Measurements from ENCODE around the gene B4GALNT3.

The B4GALNT3 gene

GRCh38 chr12:599756-600155 is 140.0 kb downstream of the B4GALNT3 start:
- no peak overlapping the region for H3K4me3 ChIP-seq (ENCODE audit: low read depth, low read length)
- TF ChIP-seq POLR2A (IDR thresholded peaks at IDR 0.05; ENCODE audit: extremely low read depth, insufficient read length) (no peak), CTCF (IDR thresholded peaks at IDR 0.05; ENCODE audit: low read depth, low read length) (no peak), MAX (IDR thresholded peaks at IDR 0.05; ENCODE audit: low read depth, low read length) (no peak), MYC (IDR thresholded peaks at IDR 0.05; ENCODE audit: low read depth, low read length) (no peak)
- DNase-seq (ENCODE audit: low read depth), result no peak

- no peak for DNase-seq (ENCODE audit: low read depth)
- TF ChIP-seq POLR2A (IDR thresholded peaks at IDR 0.05; ENCODE audit: extremely low read depth, insufficient read length) (no peak), CTCF (IDR thresholded peaks at IDR 0.05; ENCODE audit: low read depth, low read length) (no peak), MYC (IDR thresholded peaks at IDR 0.05; ENCODE audit: low read depth, low read length) (no peak), MAX (IDR thresholded peaks at IDR 0.05; ENCODE audit: low read depth, low read length) (no peak)
- H3K4me3 ChIP-seq (ENCODE audit: low read depth, low read length), result no peak overlapping the region
These were observed 142.4 kb downstream of the B4GALNT3 start for GRCh38 chr12:601976-602699.

- no peak for DNase-seq (ENCODE audit: low read depth)
- no peak for TF ChIP-seq MYC (IDR thresholded peaks at IDR 0.05; ENCODE audit: low read depth, low read length)
- no peak for TF ChIP-seq MAX (IDR thresholded peaks at IDR 0.05; ENCODE audit: low read depth, low read length)
- TF ChIP-seq CTCF (IDR thresholded peaks at IDR 0.05; ENCODE audit: low read depth, low read length), result no peak
- no peak for TF ChIP-seq POLR2A (IDR thresholded peaks at IDR 0.05; ENCODE audit: extremely low read depth, insufficient read length)
- H3K4me3 ChIP-seq (ENCODE audit: low read depth, low read length), result no peak overlapping the region
These were observed 142.9 kb downstream of the B4GALNT3 start for GRCh38 chr12:602700-603068.

- TF ChIP-seq POLR2A (IDR thresholded peaks at IDR 0.05; ENCODE audit: extremely low read depth, insufficient read length), result no peak
- no peak for TF ChIP-seq MYC (IDR thresholded peaks at IDR 0.05; ENCODE audit: low read depth, low read length)
- TF ChIP-seq CTCF (IDR thresholded peaks at IDR 0.05; ENCODE audit: low read depth, low read length), result no peak
- no peak for TF ChIP-seq MAX (IDR thresholded peaks at IDR 0.05; ENCODE audit: low read depth, low read length)
- no peak for DNase-seq (ENCODE audit: low read depth)
- H3K4me3 ChIP-seq (ENCODE audit: low read depth, low read length), result no peak overlapping the region
These were observed 145.2 kb downstream of the B4GALNT3 start for GRCh38 chr12:604956-605355.

- H3K4me3 ChIP-seq (ENCODE audit: low read depth, low read length), result no peak overlapping the region
- no peak for DNase-seq (ENCODE audit: low read depth)
- TF ChIP-seq POLR2A (IDR thresholded peaks at IDR 0.05; ENCODE audit: extremely low read depth, insufficient read length), result no peak
These were observed 147.8 kb downstream of the B4GALNT3 start for GRCh38 chr12:607541-608001.

GRCh38 chr12:608413-608812 is 148.7 kb downstream of the B4GALNT3 start:
- TF ChIP-seq MAX (IDR thresholded peaks at IDR 0.05; ENCODE audit: low read depth, low read length) (no peak), POLR2A (IDR thresholded peaks at IDR 0.05; ENCODE audit: extremely low read depth, insufficient read length) (no peak), MYC (IDR thresholded peaks at IDR 0.05; ENCODE audit: low read depth, low read length) (no peak), CTCF (IDR thresholded peaks at IDR 0.05; ENCODE audit: low read depth, low read length) (no peak)
- DNase-seq (ENCODE audit: low read depth), result no peak
- H3K4me3 ChIP-seq (ENCODE audit: low read depth, low read length), result no peak overlapping the region

Data from NB4 (cell line).